ENCODE data around the gene CCDC9B. TPM values are rescaled to one million over a fixed set of nuclear protein-coding genes. Genes with fewer than 3 reads are reported as not detected.
A peak's percentile ranks its signal among the peaks of the same experiment; 100 is the strongest.

The CCDC9B gene
- total RNA-seq, 1 donor from 2014 or later = 72.5 TPM

GRCh38 chr15:40364251-40364650 is 23.5 kb upstream of the CCDC9B start:
- Histone ChIP-seq H3K27ac (no peak overlapping the region), H3K4me3 (no peak overlapping the region), H3K4me1 (peaks cover 12% of the 10 kb centered on the region), H3K27me3 (no peaks in the 10 kb centered on the region), H3K36me3 (no peaks in the 10 kb centered on the region), H3K9me3 (no peaks in the 10 kb centered on the region)
- peak; percentile 54 for DNase-seq
- intact Hi-C loops (cut with DNase I) = loop anchor here (10.0 kb wide), 1 partner anchor 61 kb away; no protein-coding TSS in a partner anchor
- TF ChIP-seq CTCF (IDR thresholded peaks at IDR 0.05) = no peak
- ATAC-seq = no peak

GRCh38 chr15:40363611-40364010 is 22.9 kb upstream of the CCDC9B start:
- DNase-seq = peak; percentile 52
- Histone ChIP-seq H3K36me3 (no peaks in the 10 kb centered on the region), H3K4me1 (peaks cover 18% of the 10 kb centered on the region), H3K27me3 (no peaks in the 10 kb centered on the region), H3K9me3 (no peaks in the 10 kb centered on the region), H3K27ac (no peak overlapping the region), H3K4me3 (no peak overlapping the region)
- TF ChIP-seq CTCF (IDR thresholded peaks at IDR 0.05) = no peak
- ATAC-seq = no peak
- intact Hi-C loops (cut with DNase I) = loop anchor here (10.0 kb wide), 1 partner anchor 61 kb away; no protein-coding TSS in a partner anchor

- no peak for TF ChIP-seq CTCF (IDR thresholded peaks at IDR 0.05)
- H3K4me1 ChIP-seq = peaks cover 14% of the 10 kb centered on the region
- no peak for DNase-seq
- H3K36me3 ChIP-seq = no peaks in the 10 kb centered on the region
- no peaks in the 10 kb centered on the region for H3K9me3 ChIP-seq
- no peaks in the 10 kb centered on the region for H3K27me3 ChIP-seq
- intact Hi-C loops (cut with DNase I) = loop anchor here (10.0 kb wide), 1 partner anchor 63 kb away; no protein-coding TSS in a partner anchor
- no peak overlapping the region for H3K4me3 ChIP-seq
- ATAC-seq = no peak
- no peak overlapping the region for H3K27ac ChIP-seq
These were observed 20.9 kb upstream of the CCDC9B start for GRCh38 chr15:40361640-40362039.

GRCh38 chr15:40360015-40360414 is 19.3 kb upstream of the CCDC9B start:
- intact Hi-C loops (cut with DNase I) = loop anchor here (10.0 kb wide), 1 partner anchor 65 kb away; no protein-coding TSS in a partner anchor
- H3K9me3 ChIP-seq = no peaks in the 10 kb centered on the region
- ATAC-seq (no peak), DNase-seq (no peak)
- H3K4me1 ChIP-seq = peaks cover 12% of the 10 kb centered on the region
- no peak for TF ChIP-seq CTCF (IDR thresholded peaks at IDR 0.05)
- H3K27me3 ChIP-seq = no peaks in the 10 kb centered on the region
- no peaks in the 10 kb centered on the region for H3K36me3 ChIP-seq
- no peak overlapping the region for H3K4me3 ChIP-seq
- H3K27ac ChIP-seq = no peak overlapping the region

- H3K4me1 ChIP-seq = peaks cover 16% of the 10 kb centered on the region
- TF ChIP-seq CTCF (IDR thresholded peaks at IDR 0.05) = no peak
- no peaks in the 10 kb centered on the region for H3K9me3 ChIP-seq
- DNase-seq = no peak
- H3K27me3 ChIP-seq = no peaks in the 10 kb centered on the region
- intact Hi-C loops (cut with DNase I) = no loop called here
- H3K27ac ChIP-seq = no peak overlapping the region
- H3K36me3 ChIP-seq = no peaks in the 10 kb centered on the region
- H3K4me3 ChIP-seq = peak overlapping the region; percentile 64
- peak; percentile 15 for ATAC-seq
These were observed 18.0 kb upstream of the CCDC9B start for GRCh38 chr15:40358471-40359353.
